SK-N-SH (cell line): Measurements from ENCODE around the gene PCNT. TPM values are rescaled to one million over a fixed set of nuclear protein-coding genes. Genes with fewer than 3 reads are reported as not detected.

ENCODE experiments used
- CTCF ChIA-PET: fragments of 300-600, 350-600 bp; formaldehyde crosslinking; extraction: SDS; loops from one replicate; lab custom pipeline; 2021; lab: Yijun Ruan, JAX
- POLR2A ChIA-PET: fragments of 350-600 bp; sonication (Branson Sonifier 250); formaldehyde crosslinking; extraction: SDS; loops from one replicate; lab custom pipeline; 2020; ENCODE audit warnings: antibody characterized with exemption, inconsistent platforms; lab: Yijun Ruan, JAX
- DNase-seq: peaks from one replicate; pipeline ENCODE4 v3.0.0; 2012
- H2AFZ ChIP-seq: fragments of 200-600 bp; sonication (generic); 2 replicates; pipeline ENCODE4 v1.8.1; 2016; ENCODE audit warnings: antibody characterized with exemption, mild to moderate bottlenecking, low read depth
- H3F3A ChIP-seq: fragments of 200-600 bp; sonication (generic); replicated peaks from 2 replicates; pipeline ENCODE3; 2016; ENCODE audit warnings: antibody characterized with exemption, mild to moderate bottlenecking; ENCODE audit not compliant: insufficient read depth
- H3K27ac ChIP-seq, 2 experiments: fragments of 200-500 bp in 1 of 2; fragments of 200-600 bp in 1 of 2; sonication (Bioruptor generic) in 1 of 2; sonication (generic), shearing (Covaris generic) in 1 of 2; 2 replicates each; pipeline versions ENCODE4 v1.5.1 to v1.6.1; 2014 to 2016; ENCODE audit warnings: low read depth in 2 of 2, inconsistent platforms in 1 of 2, low read length in 1 of 2, mild to moderate bottlenecking in 1 of 2, mixed read lengths in 1 of 2
- H3K27me3 ChIP-seq: fragments of 200-600 bp; sonication (generic), shearing (Covaris generic); 2 replicates; pipeline ENCODE4 v1.6.1; 2016; ENCODE audit warnings: mixed run types; ENCODE audit not compliant: insufficient read depth
- H3K36me3 ChIP-seq, 2 experiments: fragments of 200-500 bp in 1 of 2; fragments of 200-600 bp in 1 of 2; sonication (Bioruptor generic) in 1 of 2; sonication (generic) in 1 of 2; replicated peaks in 1 of 2; 2 replicates each; pipeline versions ENCODE3 to v1.5.1; 2014 to 2016; ENCODE audit warnings: low read length in 1 of 2, mild to moderate bottlenecking in 1 of 2; ENCODE audit not compliant: insufficient read depth in 2 of 2, control insufficient read depth in 1 of 2
- H3K4me1 ChIP-seq, 2 experiments: fragments of 200-500 bp in 1 of 2; fragments of 200-600 bp in 1 of 2; sonication (Bioruptor generic) in 1 of 2; sonication (generic), shearing (Covaris generic) in 1 of 2; 2 replicates each; pipeline versions ENCODE4 v1.5.1 to v1.6.1; 2014 to 2016; ENCODE audit warnings: low read depth in 1 of 2, low read length in 1 of 2, mixed run types in 1 of 2; ENCODE audit not compliant: insufficient read depth in 2 of 2, control insufficient read depth in 1 of 2
- H3K4me2 ChIP-seq: fragments of 200-600 bp; sonication (generic), shearing (Covaris generic); 2 replicates; pipeline ENCODE4 v1.6.1; 2017; ENCODE audit warnings: mixed run types
- H3K4me3 ChIP-seq, 2 experiments: fragments of 200-500 bp in 1 of 2; fragments of 200-600 bp in 1 of 2; sonication (Bioruptor generic) in 1 of 2; sonication (generic), shearing (Covaris generic) in 1 of 2; 2 replicates each; pipeline versions ENCODE4 v1.5.1 to v1.8.1; 2014 to 2016; ENCODE audit warnings: low read depth in 2 of 2, inconsistent platforms in 1 of 2, low read length in 1 of 2, mild to moderate bottlenecking in 1 of 2, mixed read lengths in 1 of 2, moderate library complexity in 1 of 2
- H3K79me2 ChIP-seq: fragments of 200-600 bp; sonication (generic); 2 replicates; pipeline ENCODE4 v1.8.1; 2017; ENCODE audit warnings: mild to moderate bottlenecking; ENCODE audit not compliant: insufficient read depth
- H3K9ac ChIP-seq: fragments of 200-600 bp; sonication (generic); 2 replicates; pipeline ENCODE4 v1.6.1; 2017; ENCODE audit warnings: mixed run types
- H3K9me2 ChIP-seq: fragments of 200-600 bp; sonication (generic); 2 replicates; pipeline ENCODE4 v1.6.1; 2017; ENCODE audit warnings: mixed run types
- H3K9me3 ChIP-seq: fragments of 200-600 bp; sonication (generic); 2 replicates; pipeline ENCODE4 v1.6.1; 2017; ENCODE audit warnings: mixed run types, mild to moderate bottlenecking, moderate library complexity
- H4K20me1 ChIP-seq: fragments of 200-600 bp; sonication (generic); 2 replicates; pipeline ENCODE4 v1.6.1; 2017; ENCODE audit warnings: mild to moderate bottlenecking, mixed run types; ENCODE audit not compliant: insufficient read depth
- CTCF ChIP-seq: fragments of 200-600 bp; sonication (generic); IDR thresholded peaks from 2 replicates; pipeline ENCODE4 v1.6.1; 2017; ENCODE audit warnings: antibody characterized with exemption, mild to moderate bottlenecking, moderate library complexity
- FOXJ3 ChIP-seq: sonication (generic); formaldehyde crosslinking; IDR thresholded peaks from 2 replicates; pipeline ENCODE4 v1.5.1; 2020; ENCODE audit warnings: mild to moderate bottlenecking, missing genetic modification reagents
- FOXM1 ChIP-seq: IDR thresholded peaks from 2 replicates; pipeline ENCODE4 v1.4.0; 2012; ENCODE audit warnings: low read depth, mild to moderate bottlenecking
- GATA2 ChIP-seq: sonication (generic); formaldehyde crosslinking; IDR thresholded peaks from 2 replicates; pipeline ENCODE4 v1.5.0; 2020; ENCODE audit warnings: mild to moderate bottlenecking, missing genetic modification reagents
- IRF3 ChIP-seq: fragments of 150-350 bp; IDR thresholded peaks from 2 replicates; pipeline ENCODE4 v1.6.1; 2016; ENCODE audit warnings: mild to moderate bottlenecking, low read depth, low read length
- JUND ChIP-seq: IDR thresholded peaks from 2 replicates; pipeline ENCODE4 v1.4.0; 2012
- MAX ChIP-seq: IDR thresholded peaks from 2 replicates; pipeline ENCODE4 v1.4.0; 2012; ENCODE audit warnings: low read depth
- MXI1 ChIP-seq: IDR thresholded peaks from 2 replicates; pipeline ENCODE4 v1.6.1; 2012; ENCODE audit warnings: mild to moderate bottlenecking, low read depth, low read length, improper control_type of control experiment
- NFIC ChIP-seq: IDR thresholded peaks from 2 replicates; pipeline ENCODE4 v1.4.0; 2012; ENCODE audit warnings: borderline replicate concordance
- NRF1 ChIP-seq: IDR thresholded peaks from 2 replicates; pipeline ENCODE4 v1.6.1; 2012; ENCODE audit warnings: low read depth, mild to moderate bottlenecking, low read length
- PBX3 ChIP-seq: IDR thresholded peaks from 2 replicates; pipeline ENCODE4; 2012
- SIN3A ChIP-seq: IDR thresholded peaks from 2 replicates; pipeline ENCODE4 v1.6.1; 2012; ENCODE audit warnings: low read depth, mild to moderate bottlenecking, low read length, moderate library complexity, borderline replicate concordance
- SMC3 ChIP-seq: IDR thresholded peaks from 2 replicates; pipeline ENCODE4 v1.6.1; 2012; ENCODE audit warnings: low read depth, low read length, improper control_type of control experiment
- WGBS: methylation state at CpG from one replicate; pipeline ENCODE4 v1.1.6; 2017; ENCODE audit warnings: low lambda C conversion rate; 5-methylcytosine and 5-hydroxymethylcytosine counted together
- polyA plus RNA-seq, 3 experiments: library from polyadenylated mRNA; depleted of rRNA; stranded (reverse); fragments of >200 nt; gene quantifications; 2 replicates each; pipeline ENCODE4 v1.2.3, GENCODE V29; 2012
- TF ChIP-seq, protein P1 (sequence below): IDR thresholded peaks from 2 replicates; pipeline ENCODE4 v1.4.0; 2012; ENCODE audit warnings: low read depth, borderline replicate concordance

The PCNT gene
- polyA plus RNA-seq, 1 of the 3 experiments (the other 2 are of a cell fraction): 15.7 TPM

GRCh38 chr21:46452710-46453109 is 128.8 kb downstream of the PCNT start:
- H3K4me1 ChIP-seq: peaks cover 18 to 29% of the 10 kb centered on the region in 2 experiments; a peak in 3 of 4 replicates
- WGBS: 91% methylated on average over 5 of the region's 5 CpGs
- no peak for TF ChIP-seq SIN3A
- no peak for TF ChIP-seq IRF3
- TF ChIP-seq, protein P1, sequence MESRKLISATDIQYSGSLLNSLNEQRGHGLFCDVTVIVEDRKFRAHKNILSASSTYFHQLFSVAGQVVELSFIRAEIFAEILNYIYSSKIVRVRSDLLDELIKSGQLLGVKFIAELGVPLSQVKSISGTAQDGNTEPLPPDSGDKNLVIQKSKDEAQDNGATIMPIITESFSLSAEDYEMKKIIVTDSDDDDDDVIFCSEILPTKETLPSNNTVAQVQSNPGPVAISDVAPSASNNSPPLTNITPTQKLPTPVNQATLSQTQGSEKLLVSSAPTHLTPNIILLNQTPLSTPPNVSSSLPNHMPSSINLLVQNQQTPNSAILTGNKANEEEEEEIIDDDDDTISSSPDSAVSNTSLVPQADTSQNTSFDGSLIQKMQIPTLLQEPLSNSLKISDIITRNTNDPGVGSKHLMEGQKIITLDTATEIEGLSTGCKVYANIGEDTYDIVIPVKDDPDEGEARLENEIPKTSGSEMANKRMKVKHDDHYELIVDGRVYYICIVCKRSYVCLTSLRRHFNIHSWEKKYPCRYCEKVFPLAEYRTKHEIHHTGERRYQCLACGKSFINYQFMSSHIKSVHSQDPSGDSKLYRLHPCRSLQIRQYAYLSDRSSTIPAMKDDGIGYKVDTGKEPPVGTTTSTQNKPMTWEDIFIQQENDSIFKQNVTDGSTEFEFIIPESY: no peak
- TF ChIP-seq MXI1: no peak
- TF ChIP-seq NFIC: no peak
- TF ChIP-seq PBX3: no peak
- no peak for TF ChIP-seq FOXJ3 (CRISPR knock-in tag)
- no peak for TF ChIP-seq GATA2
- TF ChIP-seq MAX: no peak
- TF ChIP-seq SMC3: no peak
- no peak for TF ChIP-seq NRF1
- no peak for TF ChIP-seq CTCF
- TF ChIP-seq FOXM1: no peak
- TF ChIP-seq JUND: no peak
- no peaks in the 10 kb centered on the region for H3K27me3 ChIP-seq
- peaks cover 24% of the 10 kb centered on the region for H3F3A ChIP-seq
- peaks cover 3 to 8% of the 10 kb centered on the region in 2 experiments for H3K36me3 ChIP-seq
- ChIA-PET POLR2A (no interaction called here), CTCF (interaction anchor here (1.0 kb wide), 1 partner anchor 310 kb away, joined by 3 read pairs; no protein-coding TSS in a partner anchor)
- no peaks in the 10 kb centered on the region for H4K20me1 ChIP-seq
- H3K9me3 ChIP-seq: no peaks in the 10 kb centered on the region
- no peaks in the 10 kb centered on the region for H3K9me2 ChIP-seq
- H3K4me3 ChIP-seq: no peak overlapping the region
- no peak overlapping the region for H3K27ac ChIP-seq
- H3K4me2 ChIP-seq: no peak overlapping the region
- peaks cover 58% of the 10 kb centered on the region for H3K79me2 ChIP-seq
- no peak overlapping the region for H2AFZ ChIP-seq
- no peak overlapping the region for H3K9ac ChIP-seq
- DNase-seq: no peak
